ENCODE data around the gene CD83. TPM values are rescaled to one million over a fixed set of nuclear protein-coding genes. Genes with fewer than 3 reads are reported as not detected.

Gene CD83
- total RNA-seq, 1 experiment from 2014 or later = 5.5 TPM

- CTCF ChIA-PET = interaction anchor here (0.6 to 3.5 kb wide), 19 partner anchors 9 to 1494 kb away, joined by 3 to 42 read pairs (median 6); no protein-coding TSS in a partner anchor
- no peaks in the 10 kb centered on the region; the same call in 1 of the 2 replicates for H3K36me3 Mint-ChIP-seq
- peak; percentile 28 for ATAC-seq
Observed at GRCh38 chr6:14128746-14129145, 11.2 kb downstream of the CD83 start.

GRCh38 chr6:14129575-14129974, 12.0 kb downstream of the CD83 start:
- no peak for TF ChIP-seq AR (CRISPR knock-in tag; IDR thresholded peaks at IDR 0.05)
- TF ChIP-seq SP1 (CRISPR knock-in tag; conservative IDR thresholded peaks at IDR 0.05) = no peak
- 0 out of 2 replicates have a peak, but pooled peaks have one; percentile 27 for TF ChIP-seq TEAD1 (CRISPR knock-in tag; IDR thresholded peaks at IDR 0.05)
- no peak overlapping the region for H3K4me3 Mint-ChIP-seq
- H3K9me3 Mint-ChIP-seq = no peaks in the 10 kb centered on the region
- ChIA-PET CTCF (interaction anchor here (0.5 to 3.5 kb wide), 39 partner anchors 10 to 1513 kb away, joined by 3 to 42 read pairs (median 3); partner anchors contain the start of gene MCUR1), POLR2A (no interaction called here)
- ATAC-seq (peak; percentile 97), DNase-seq (ENCODE audit: low spot score) (peak; percentile 55)
- no peaks in the 10 kb centered on the region; the same call in 1 of the 2 replicates for H3K27me3 Mint-ChIP-seq (ENCODE audit: low read depth)
- H3K36me3 Mint-ChIP-seq = peaks cover 3% of the 10 kb centered on the region
- H3K4me1 Mint-ChIP-seq = peaks cover 30% of the 10 kb centered on the region
- H3K27ac Mint-ChIP-seq = no peak overlapping the region

More at GRCh38 chr6:14128746-14129145, 11.2 kb downstream of the CD83 start:
- POLR2A ChIA-PET = no interaction called here
- Mint-ChIP-seq H3K4me3 (peak overlapping the region; percentile 33), H3K4me1 (peaks cover 30% of the 10 kb centered on the region), H3K27me3 (ENCODE audit: low read depth) (no peaks in the 10 kb centered on the region; the same call in 1 of the 2 replicates), H3K9me3 (no peaks in the 10 kb centered on the region), H3K27ac (peak overlapping the region; percentile 83)
- TF ChIP-seq ZNF317 (CRISPR knock-in tag; IDR thresholded peaks at IDR 0.05; ENCODE audit: borderline replicate concordance, low read depth) = no peak
- no peak for TF ChIP-seq IRF2 (CRISPR knock-in tag; IDR thresholded peaks at IDR 0.05; ENCODE audit: borderline replicate concordance, low read depth)
- no peak for TF ChIP-seq SMAD4 (CRISPR knock-in tag; IDR thresholded peaks at IDR 0.05)
- no peak for TF ChIP-seq GABPB1 (CRISPR knock-in tag; IDR thresholded peaks at IDR 0.05)
- TF ChIP-seq, protein P1, sequence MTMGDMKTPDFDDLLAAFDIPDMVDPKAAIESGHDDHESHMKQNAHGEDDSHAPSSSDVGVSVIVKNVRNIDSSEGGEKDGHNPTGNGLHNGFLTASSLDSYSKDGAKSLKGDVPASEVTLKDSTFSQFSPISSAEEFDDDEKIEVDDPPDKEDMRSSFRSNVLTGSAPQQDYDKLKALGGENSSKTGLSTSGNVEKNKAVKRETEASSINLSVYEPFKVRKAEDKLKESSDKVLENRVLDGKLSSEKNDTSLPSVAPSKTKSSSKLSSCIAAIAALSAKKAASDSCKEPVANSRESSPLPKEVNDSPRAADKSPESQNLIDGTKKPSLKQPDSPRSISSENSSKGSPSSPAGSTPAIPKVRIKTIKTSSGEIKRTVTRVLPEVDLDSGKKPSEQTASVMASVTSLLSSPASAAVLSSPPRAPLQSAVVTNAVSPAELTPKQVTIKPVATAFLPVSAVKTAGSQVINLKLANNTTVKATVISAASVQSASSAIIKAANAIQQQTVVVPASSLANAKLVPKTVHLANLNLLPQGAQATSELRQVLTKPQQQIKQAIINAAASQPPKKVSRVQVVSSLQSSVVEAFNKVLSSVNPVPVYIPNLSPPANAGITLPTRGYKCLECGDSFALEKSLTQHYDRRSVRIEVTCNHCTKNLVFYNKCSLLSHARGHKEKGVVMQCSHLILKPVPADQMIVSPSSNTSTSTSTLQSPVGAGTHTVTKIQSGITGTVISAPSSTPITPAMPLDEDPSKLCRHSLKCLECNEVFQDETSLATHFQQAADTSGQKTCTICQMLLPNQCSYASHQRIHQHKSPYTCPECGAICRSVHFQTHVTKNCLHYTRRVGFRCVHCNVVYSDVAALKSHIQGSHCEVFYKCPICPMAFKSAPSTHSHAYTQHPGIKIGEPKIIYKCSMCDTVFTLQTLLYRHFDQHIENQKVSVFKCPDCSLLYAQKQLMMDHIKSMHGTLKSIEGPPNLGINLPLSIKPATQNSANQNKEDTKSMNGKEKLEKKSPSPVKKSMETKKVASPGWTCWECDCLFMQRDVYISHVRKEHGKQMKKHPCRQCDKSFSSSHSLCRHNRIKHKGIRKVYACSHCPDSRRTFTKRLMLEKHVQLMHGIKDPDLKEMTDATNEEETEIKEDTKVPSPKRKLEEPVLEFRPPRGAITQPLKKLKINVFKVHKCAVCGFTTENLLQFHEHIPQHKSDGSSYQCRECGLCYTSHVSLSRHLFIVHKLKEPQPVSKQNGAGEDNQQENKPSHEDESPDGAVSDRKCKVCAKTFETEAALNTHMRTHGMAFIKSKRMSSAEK (CRISPR knock-in tag; IDR thresholded peaks at IDR 0.05; ENCODE audit: borderline replicate concordance) = no peak
- TF ChIP-seq MYBL2 (CRISPR knock-in tag; IDR thresholded peaks at IDR 0.05) = no peak
- no peak for TF ChIP-seq ELF4 (CRISPR knock-in tag; IDR thresholded peaks at IDR 0.05; ENCODE audit: low read depth)
- no peak for TF ChIP-seq NR3C1 (CRISPR knock-in tag; conservative IDR thresholded peaks at IDR 0.05; ENCODE audit: low read depth)
- no peak for TF ChIP-seq ZNF121 (CRISPR knock-in tag; IDR thresholded peaks at IDR 0.05)
- TF ChIP-seq PRRX2 (CRISPR knock-in tag; IDR thresholded peaks at IDR 0.05) = no peak
- no peak for TF ChIP-seq ZNF671 (CRISPR knock-in tag; IDR thresholded peaks at IDR 0.05)
- no peak for TF ChIP-seq RELA (CRISPR knock-in tag; IDR thresholded peaks at IDR 0.05; ENCODE audit: borderline replicate concordance)
- no peak for DNase-seq (ENCODE audit: low spot score)

DNA sequence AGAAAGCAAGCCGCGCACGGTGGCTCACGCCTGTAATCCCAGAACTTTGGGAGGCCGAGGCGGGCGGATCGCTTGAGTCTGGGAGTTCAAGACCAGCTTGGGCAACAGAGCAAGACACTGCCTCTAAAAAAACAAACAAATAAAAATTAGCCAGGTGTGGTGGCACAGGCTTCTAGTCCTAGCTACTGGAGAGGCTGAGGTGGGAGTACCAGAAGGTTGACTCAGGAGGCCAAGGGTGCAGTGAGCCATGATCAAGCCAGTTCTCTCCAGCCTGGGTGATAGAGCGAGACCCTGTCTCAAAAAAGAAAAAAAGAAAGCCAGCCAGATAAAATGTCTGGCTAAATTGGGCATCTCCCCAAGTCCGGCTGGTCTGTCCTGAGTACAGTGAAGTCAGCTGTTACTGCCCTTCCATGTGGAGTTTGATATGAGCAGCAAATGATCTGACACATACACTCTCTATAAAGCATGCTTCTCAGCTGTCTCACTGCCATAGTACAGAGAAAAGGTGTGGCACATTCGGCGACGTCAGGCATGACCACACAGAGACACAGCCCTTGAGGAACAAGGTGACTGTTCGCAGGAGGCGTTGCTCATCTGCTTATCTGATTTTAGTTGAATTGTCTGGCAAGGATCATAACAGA, 13.0 kb downstream of the CD83 start:
- H3K27ac Mint-ChIP-seq = no peak overlapping the region

More for the DNA sequence above, 13.0 kb downstream of the CD83 start:
- ATAC-seq (no peak), DNase-seq (ENCODE audit: low spot score) (no peak)
- CTCF ChIA-PET = interaction anchor here (1.2 to 3.5 kb wide), 4 partner anchors 9 to 316 kb away, joined by 3 to 42 read pairs (median 8); partner anchors contain the start of gene MCUR1
- Mint-ChIP-seq H3K9me3 (no peaks in the 10 kb centered on the region), H3K4me3 (no peak overlapping the region), H3K4me1 (peaks cover 30% of the 10 kb centered on the region), H3K36me3 (peaks cover 10% of the 10 kb centered on the region), H3K27me3 (ENCODE audit: low read depth) (no peaks in the 10 kb centered on the region; the same call in 1 of the 2 replicates)
- POLR2A ChIA-PET = no interaction called here
- TF ChIP-seq, protein P2, sequence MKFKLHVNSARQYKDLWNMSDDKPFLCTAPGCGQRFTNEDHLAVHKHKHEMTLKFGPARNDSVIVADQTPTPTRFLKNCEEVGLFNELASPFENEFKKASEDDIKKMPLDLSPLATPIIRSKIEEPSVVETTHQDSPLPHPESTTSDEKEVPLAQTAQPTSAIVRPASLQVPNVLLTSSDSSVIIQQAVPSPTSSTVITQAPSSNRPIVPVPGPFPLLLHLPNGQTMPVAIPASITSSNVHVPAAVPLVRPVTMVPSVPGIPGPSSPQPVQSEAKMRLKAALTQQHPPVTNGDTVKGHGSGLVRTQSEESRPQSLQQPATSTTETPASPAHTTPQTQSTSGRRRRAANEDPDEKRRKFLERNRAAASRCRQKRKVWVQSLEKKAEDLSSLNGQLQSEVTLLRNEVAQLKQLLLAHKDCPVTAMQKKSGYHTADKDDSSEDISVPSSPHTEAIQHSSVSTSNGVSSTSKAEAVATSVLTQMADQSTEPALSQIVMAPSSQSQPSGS (CRISPR knock-in tag; IDR thresholded peaks at IDR 0.05; ENCODE audit: borderline replicate concordance, low read depth) = no peak
- TF ChIP-seq, protein P3, sequence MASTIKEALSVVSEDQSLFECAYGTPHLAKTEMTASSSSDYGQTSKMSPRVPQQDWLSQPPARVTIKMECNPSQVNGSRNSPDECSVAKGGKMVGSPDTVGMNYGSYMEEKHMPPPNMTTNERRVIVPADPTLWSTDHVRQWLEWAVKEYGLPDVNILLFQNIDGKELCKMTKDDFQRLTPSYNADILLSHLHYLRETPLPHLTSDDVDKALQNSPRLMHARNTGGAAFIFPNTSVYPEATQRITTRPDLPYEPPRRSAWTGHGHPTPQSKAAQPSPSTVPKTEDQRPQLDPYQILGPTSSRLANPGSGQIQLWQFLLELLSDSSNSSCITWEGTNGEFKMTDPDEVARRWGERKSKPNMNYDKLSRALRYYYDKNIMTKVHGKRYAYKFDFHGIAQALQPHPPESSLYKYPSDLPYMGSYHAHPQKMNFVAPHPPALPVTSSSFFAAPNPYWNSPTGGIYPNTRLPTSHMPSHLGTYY (CRISPR knock-in tag; IDR thresholded peaks at IDR 0.05) = no peak
- TF ChIP-seq KAT7 (CRISPR knock-in tag; IDR thresholded peaks at IDR 0.05; ENCODE audit: borderline replicate concordance) = no peak
- no peak for TF ChIP-seq PRRX2 (CRISPR knock-in tag; IDR thresholded peaks at IDR 0.05)

Measured in WTC11 (cell line).